Tibial artery (tissue), 4 donors: ENCODE results near the gene RAB40B.

Experiments used
- DNase-seq, 2 donors: peaks; one replicate each; pipeline ENCODE4 v3.0.0-alpha.2; 2019
- H3K27ac ChIP-seq, 2 donors: fragments of 200-600 bp; sonication (generic) in 1 of 2; 1 replicate in 1 of 2; 2 replicates in 1 of 2; pipeline ENCODE4 v1.5.1; 2018 to 2019; ENCODE audit warnings: mild to moderate bottlenecking in 1 of 2
- H3K27me3 ChIP-seq, 2 donors: fragments of 200-600 bp; sonication (generic) in 1 of 2; one replicate each; pipeline versions ENCODE4 v1.5.1 to v1.6.0; 2016 to 2019
- H3K36me3 ChIP-seq, 3 donors: fragments of 200-600 bp; sonication (generic) in 2 of 3; one replicate each; pipeline ENCODE4 v1.5.1; 2016 to 2019; ENCODE audit warnings: mild to moderate bottlenecking in 2 of 3
- H3K4me1 ChIP-seq, 4 donors: fragments of 200-600 bp; sonication (generic) in 2 of 4; 1 replicate in 3 of 4; 2 replicates in 1 of 4; pipeline ENCODE4 v1.5.1; 2016 to 2019
- H3K4me3 ChIP-seq, 2 donors: fragments of 200-600 bp; sonication (generic) in 1 of 2; 1 replicate in 1 of 2; 2 replicates in 1 of 2; pipeline ENCODE4 v1.5.1; 2018 to 2019; ENCODE audit warnings: mild to moderate bottlenecking in 2 of 2
- H3K9me3 ChIP-seq, 3 donors: fragments of 200-600 bp; sonication (generic) in 1 of 3; one replicate each; pipeline ENCODE4 v1.5.1; 2016 to 2019
- intact Hi-C: fragments of 100-400 bp; cut with DNase I; formaldehyde crosslinking; loops from one replicate; pipeline ENCODE4 v1.15.0; 2023; ENCODE audit warnings: low total_unique reads
- TF ChIP-seq, protein P1 (sequence below), 2 experiments: fragments of 200-600 bp in 1 of 2; fragments of 450-650 bp in 1 of 2; IDR thresholded peaks; one replicate each; pipeline ENCODE4 v1.5.1; 2017 to 2019; ENCODE audit warnings: antibody characterized with exemption in 2 of 2, mild to moderate bottlenecking in 1 of 2, moderate library complexity in 1 of 2

RAB40B gene

DNA sequence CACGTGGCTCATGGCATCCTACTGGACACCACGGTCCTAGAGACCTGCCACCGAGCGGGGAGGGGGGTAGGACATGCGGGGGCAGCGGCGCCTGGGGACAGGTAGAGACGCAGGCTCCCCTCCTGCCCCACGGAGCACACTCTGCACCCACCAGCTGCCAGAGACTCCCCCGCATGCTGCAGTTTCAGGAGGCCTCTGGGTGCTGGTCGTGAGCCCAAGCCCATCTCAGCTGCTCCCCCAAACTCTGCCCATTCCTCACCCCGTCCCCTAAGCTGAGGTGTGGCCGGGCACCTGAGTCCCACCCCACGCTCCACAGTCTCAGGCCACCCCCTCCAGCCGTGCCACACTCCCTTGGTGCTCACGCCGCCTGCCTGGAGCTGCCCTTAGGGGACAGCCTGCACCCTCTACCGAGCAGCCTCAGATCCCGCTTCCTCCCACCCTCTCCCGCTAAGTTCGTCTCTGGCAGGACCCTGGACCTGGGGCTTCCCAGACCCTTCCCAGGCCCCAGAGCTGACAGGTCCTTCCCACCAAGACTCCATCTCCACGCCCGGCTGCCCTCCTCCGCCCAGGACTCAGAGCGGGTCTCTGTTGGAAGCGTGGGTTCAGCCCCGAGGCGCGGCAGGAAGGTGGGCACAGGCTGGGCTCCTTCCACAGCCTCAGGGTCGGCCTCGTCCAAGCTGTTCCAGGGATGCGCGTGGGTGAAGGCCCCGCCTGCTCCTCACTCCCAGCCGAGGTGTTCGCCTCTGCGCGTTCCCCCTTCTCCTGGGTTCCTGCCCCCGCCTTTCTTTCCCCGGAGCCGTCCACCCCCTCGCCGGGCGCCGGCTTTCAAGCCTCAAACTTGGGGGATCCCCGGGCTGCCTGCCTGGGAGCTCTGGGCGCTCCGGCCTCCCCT lies 1.3 kb downstream of the RAB40B start:
- Histone ChIP-seq H3K9me3 (no peaks in the 10 kb centered on the region), H3K4me1 (peaks cover 0 to 30% (median 18%) of the 10 kb centered on the region in 4 donors), H3K36me3 (no peaks in the 10 kb centered on the region), H3K27me3 (no peaks in the 10 kb centered on the region), H3K27ac (peak overlapping the region; percentile 48 to 69), H3K4me3 (peak overlapping the region; percentile 72 to 93)
- DNase-seq, result no peak
- TF ChIP-seq, protein P1, sequence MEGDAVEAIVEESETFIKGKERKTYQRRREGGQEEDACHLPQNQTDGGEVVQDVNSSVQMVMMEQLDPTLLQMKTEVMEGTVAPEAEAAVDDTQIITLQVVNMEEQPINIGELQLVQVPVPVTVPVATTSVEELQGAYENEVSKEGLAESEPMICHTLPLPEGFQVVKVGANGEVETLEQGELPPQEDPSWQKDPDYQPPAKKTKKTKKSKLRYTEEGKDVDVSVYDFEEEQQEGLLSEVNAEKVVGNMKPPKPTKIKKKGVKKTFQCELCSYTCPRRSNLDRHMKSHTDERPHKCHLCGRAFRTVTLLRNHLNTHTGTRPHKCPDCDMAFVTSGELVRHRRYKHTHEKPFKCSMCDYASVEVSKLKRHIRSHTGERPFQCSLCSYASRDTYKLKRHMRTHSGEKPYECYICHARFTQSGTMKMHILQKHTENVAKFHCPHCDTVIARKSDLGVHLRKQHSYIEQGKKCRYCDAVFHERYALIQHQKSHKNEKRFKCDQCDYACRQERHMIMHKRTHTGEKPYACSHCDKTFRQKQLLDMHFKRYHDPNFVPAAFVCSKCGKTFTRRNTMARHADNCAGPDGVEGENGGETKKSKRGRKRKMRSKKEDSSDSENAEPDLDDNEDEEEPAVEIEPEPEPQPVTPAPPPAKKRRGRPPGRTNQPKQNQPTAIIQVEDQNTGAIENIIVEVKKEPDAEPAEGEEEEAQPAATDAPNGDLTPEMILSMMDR (IDR thresholded peaks at IDR 0.05), result no peak
- intact Hi-C loops, result loop anchor here (5.0 to 10.0 kb wide), 2 partner anchors 55 to 102 kb away; partner anchors contain the start of gene TBCD

DNA sequence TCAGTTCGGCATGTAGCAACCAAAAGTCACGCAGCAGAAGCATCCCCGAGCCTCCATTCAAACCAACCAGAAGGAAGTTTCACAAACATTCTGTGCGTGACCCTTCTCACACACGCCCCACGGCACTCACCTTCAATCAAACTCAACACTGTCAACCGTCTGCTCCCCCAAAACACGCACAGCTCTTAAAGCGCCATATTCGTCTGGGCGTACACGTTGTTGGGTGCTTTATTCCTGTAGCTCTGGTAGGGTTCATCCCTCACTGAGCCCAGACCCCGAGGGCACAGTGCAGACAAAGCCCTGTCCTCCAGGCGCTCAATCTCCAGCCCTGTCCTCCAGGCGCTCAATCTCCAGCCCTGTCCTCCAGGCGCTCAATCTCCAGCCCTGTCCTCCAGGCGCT lies 2.2 kb downstream of the RAB40B start:
- no peak overlapping the region for H3K4me3 ChIP-seq
- H3K27me3 ChIP-seq, result no peaks in the 10 kb centered on the region
- intact Hi-C loops, result loop anchor here (5.0 to 10.0 kb wide), 2 partner anchors 56 to 101 kb away; partner anchors contain the start of gene TBCD
- H3K36me3 ChIP-seq, result peaks cover 0 to 5% (median 0%) of the 10 kb centered on the region in 3 donors
- no peaks in the 10 kb centered on the region for H3K9me3 ChIP-seq
- DNase-seq, result no peak
- TF ChIP-seq, protein P1 (IDR thresholded peaks at IDR 0.05), result no peak
- H3K27ac ChIP-seq, result no peak overlapping the region
- peaks cover 0 to 24% (median 13%) of the 10 kb centered on the region in 4 donors for H3K4me1 ChIP-seq

DNA sequence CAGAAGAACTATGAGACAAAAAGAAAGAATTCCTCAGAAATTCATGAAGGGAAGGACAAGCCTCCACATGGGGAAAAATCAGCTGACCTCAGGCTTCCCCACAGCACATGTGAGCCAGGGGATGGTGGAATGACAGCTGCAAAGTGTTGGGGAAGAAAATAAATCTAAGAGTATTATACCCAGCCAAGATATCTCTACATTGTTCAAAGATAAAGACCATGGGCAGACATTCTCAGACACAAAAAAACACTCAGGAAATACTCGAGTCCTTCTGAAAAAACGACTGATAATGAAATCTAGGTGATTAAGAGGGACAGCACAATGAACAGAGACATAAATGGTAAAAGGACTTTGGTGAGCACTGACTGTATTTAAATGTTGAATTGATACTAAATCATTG lies 3.9 kb downstream of the RAB40B start:
- no peak overlapping the region for H3K4me3 ChIP-seq
- intact Hi-C loops, result loop anchor here (5.0 to 10.0 kb wide), 2 partner anchors 58 to 100 kb away; partner anchors contain the start of gene TBCD
- no peak overlapping the region for H3K27ac ChIP-seq
- no peaks in the 10 kb centered on the region for H3K9me3 ChIP-seq
- no peaks in the 10 kb centered on the region for H3K27me3 ChIP-seq
- no peak for DNase-seq
- peaks cover 0 to 5% (median 0%) of the 10 kb centered on the region in 3 donors for H3K36me3 ChIP-seq
- H3K4me1 ChIP-seq, result peaks cover 0 to 22% (median 13%) of the 10 kb centered on the region in 4 donors
- TF ChIP-seq, protein P1 (IDR thresholded peaks at IDR 0.05), result no peak

DNA sequence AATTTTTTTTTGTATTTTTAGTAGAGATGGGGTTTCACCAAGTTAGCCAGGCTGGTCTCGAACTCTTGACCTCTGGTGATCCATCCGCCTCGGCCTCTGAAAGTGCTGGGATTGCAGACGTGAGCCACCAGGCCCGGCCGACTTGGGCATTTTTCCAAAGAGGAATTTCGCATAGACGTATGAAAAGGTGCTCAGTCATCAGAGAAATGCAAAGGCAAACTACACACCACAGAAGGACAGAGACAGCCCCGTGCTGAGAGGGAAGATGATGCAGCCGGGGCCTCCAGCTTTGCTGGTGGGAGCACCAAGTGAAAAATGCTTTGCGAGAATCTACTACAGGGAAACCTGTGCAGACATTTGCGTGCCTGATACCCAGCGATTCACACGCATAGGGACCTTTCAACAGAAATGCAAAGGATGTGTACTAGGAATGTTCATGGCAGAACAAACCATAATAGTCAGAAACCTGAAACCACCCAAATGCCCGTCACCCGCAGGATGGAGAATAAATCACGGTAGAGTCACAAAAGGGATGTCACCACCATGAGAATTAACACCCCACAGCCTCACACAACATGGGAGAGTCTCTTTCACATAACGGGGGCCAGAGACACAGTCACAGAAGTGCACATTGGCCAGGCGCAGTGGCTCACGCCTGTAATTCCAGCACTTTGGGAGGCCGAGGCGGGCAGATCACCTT lies 5.2 kb downstream of the RAB40B start:
- no peak overlapping the region for H3K27ac ChIP-seq
- intact Hi-C loops, result loop anchor here (10.0 kb wide), 1 partner anchor 99 kb away; no protein-coding TSS in a partner anchor

DNA sequence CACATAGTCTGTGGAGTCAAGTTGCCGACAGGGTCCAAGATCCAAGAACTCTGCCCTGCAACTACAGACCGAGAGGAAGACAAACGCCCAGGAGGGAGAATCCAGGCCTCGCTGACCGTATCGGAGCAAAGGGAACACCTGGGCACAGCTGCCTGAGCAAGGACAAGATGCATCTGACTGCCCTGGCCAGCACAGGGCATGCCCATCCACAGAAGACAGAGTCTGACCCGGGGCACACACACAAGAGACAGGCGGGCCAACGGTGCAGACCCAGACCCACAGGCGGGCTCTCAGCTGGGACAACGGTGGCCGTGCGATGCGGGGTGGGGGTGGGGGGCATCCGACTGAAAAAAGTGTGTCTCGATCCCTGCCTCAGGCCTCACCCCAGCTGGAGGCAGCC lies 6.2 kb downstream of the RAB40B start:
- intact Hi-C loops, result loop anchor here (10.0 kb wide), 1 partner anchor 97 kb away; no protein-coding TSS in a partner anchor
- Histone ChIP-seq H3K27ac (no peak overlapping the region), H3K36me3 (peaks cover 0 to 5% (median 0%) of the 10 kb centered on the region in 3 donors), H3K27me3 (no peaks in the 10 kb centered on the region), H3K4me3 (no peak overlapping the region), H3K4me1 (peaks cover 0 to 12% (median 7%) of the 10 kb centered on the region in 4 donors), H3K9me3 (no peaks in the 10 kb centered on the region)
- no peak for DNase-seq
- TF ChIP-seq, protein P1 (IDR thresholded peaks at IDR 0.05), result no peak

More for the DNA sequence above, 5.2 kb downstream of the RAB40B start:
- H3K4me3 ChIP-seq, result no peak overlapping the region
- DNase-seq, result no peak
- no peaks in the 10 kb centered on the region for H3K27me3 ChIP-seq
- no peaks in the 10 kb centered on the region for H3K9me3 ChIP-seq
- H3K36me3 ChIP-seq, result peaks cover 0 to 5% (median 0%) of the 10 kb centered on the region in 3 donors
- peaks cover 0 to 20% (median 13%) of the 10 kb centered on the region in 4 donors for H3K4me1 ChIP-seq
- TF ChIP-seq, protein P1 (IDR thresholded peaks at IDR 0.05), result no peak
